HepG2 (cell line): ENCODE results near the gene SMIM28. TPM values are rescaled to one million over a fixed set of nuclear protein-coding genes. Genes with fewer than 3 reads are reported as not detected.

Experiments
- CSRNP1 ChIP-seq: sonication (generic); formaldehyde crosslinking; IDR thresholded peaks from 2 replicates; pipeline ENCODE4 v1.8.1; 2023; ENCODE audit warnings: mild to moderate bottlenecking, missing genetic modification reagents
- GABPB1 ChIP-seq: IDR thresholded peaks from 2 replicates; pipeline ENCODE4 v1.6.1; 2016; ENCODE audit warnings: mild to moderate bottlenecking, missing genetic modification reagents, moderate library complexity, missing compliant biosample characterization
- HINFP ChIP-seq: sonication (generic); formaldehyde crosslinking; IDR thresholded peaks from 2 replicates; pipeline ENCODE4 v1.4.0; 2020; ENCODE audit warnings: low read depth, mild to moderate bottlenecking, missing genetic modification reagents
- MIER3 ChIP-seq: IDR thresholded peaks from 2 replicates; pipeline ENCODE4 v1.6.1; 2016; ENCODE audit warnings: missing compliant biosample characterization, borderline replicate concordance
- MYNN ChIP-seq: sonication (generic); formaldehyde crosslinking; IDR thresholded peaks from 2 replicates; pipeline ENCODE4 v1.4.0; 2020; ENCODE audit warnings: mild to moderate bottlenecking, low read depth, missing genetic modification reagents
- NR1H2 ChIP-seq: sonication (generic); formaldehyde crosslinking; IDR thresholded peaks from 2 replicates; pipeline ENCODE4 v1.8.1; 2022; ENCODE audit warnings: low read depth, missing genetic modification reagents, borderline replicate concordance
- RBM22 ChIP-seq: fragments of 200-400 bp; formaldehyde crosslinking; optimal IDR thresholded peaks from 2 replicates; pipeline ENCODE3; 2017; ENCODE audit warnings: mild to moderate bottlenecking, low read length, moderate library complexity
- RELA ChIP-seq: sonication (generic); formaldehyde crosslinking; IDR thresholded peaks from 2 replicates; pipeline ENCODE4 v1.4.0; 2020; ENCODE audit warnings: missing genetic modification reagents
- RERE ChIP-seq: IDR thresholded peaks from 2 replicates; pipeline ENCODE4 v1.6.1; 2016; ENCODE audit warnings: low read depth, missing genetic modification reagents, missing compliant biosample characterization
- TGIF2 ChIP-seq: IDR thresholded peaks from 2 replicates; pipeline ENCODE4 v1.6.1; 2016; ENCODE audit warnings: control low read depth, missing compliant biosample characterization
- ZNF138 ChIP-seq: sonication (generic); formaldehyde crosslinking; IDR thresholded peaks from 2 replicates; pipeline ENCODE4 v1.5.0; 2020; ENCODE audit warnings: mild to moderate bottlenecking, low read depth, missing genetic modification reagents
- ZNF577 ChIP-seq: sonication (generic); formaldehyde crosslinking; IDR thresholded peaks from 2 replicates; pipeline ENCODE4 v1.4.0; 2020; ENCODE audit warnings: mild to moderate bottlenecking, low read depth, missing genetic modification reagents, borderline replicate concordance
- ZNF616 ChIP-seq: sonication (generic); formaldehyde crosslinking; IDR thresholded peaks from 2 replicates; pipeline ENCODE4 v1.5.0; 2020; ENCODE audit warnings: low read depth, mild to moderate bottlenecking, missing genetic modification reagents
- ZNF710 ChIP-seq: sonication (generic); formaldehyde crosslinking; IDR thresholded peaks from 2 replicates; pipeline ENCODE4 v1.5.0; 2020; ENCODE audit warnings: mild to moderate bottlenecking, missing genetic modification reagents, borderline replicate concordance
- ZXDC ChIP-seq: sonication (generic); formaldehyde crosslinking; IDR thresholded peaks from 2 replicates; pipeline ENCODE4 v1.5.0; 2020; ENCODE audit warnings: mild to moderate bottlenecking, missing genetic modification reagents
- polyA plus RNA-seq, 8 experiments: library from polyadenylated mRNA; depleted of rRNA in 3 of 8; stranded (reverse) in 7 of 8; unstranded in 1 of 8; fragments of >200 nt; fragmentation: Illumina TruSeq in 4 of 8; extraction: Trizol in 4 of 8; gene quantifications; 2 replicates each; pipeline versions ENCODE4 v1.2.1 to v1.2.3, GENCODE V29; 2011 to 2016; ENCODE audit warnings: low read depth in 4 of 8, missing spikeins in 1 of 8, mixed read lengths in 1 of 8; ENCODE audit not compliant: insufficient read depth in 1 of 8
- total RNA-seq, 5 experiments: library from RNA; depleted of rRNA; stranded (reverse); fragments of >200 nt; fragmentation: Illumina TruSeq; extraction: Trizol; gene quantifications; 2 replicates each; pipeline ENCODE4 v1.2.3, GENCODE V29; 2016; ENCODE audit warnings: low read depth in 1 of 5

SMIM28 gene
- total and polyA plus RNA-seq, 2 of the 13 experiments (the other 11 are each of a cell fraction or from before 2014, with no cell fraction given): not detected

- TF ChIP-seq ZNF577 (CRISPR knock-in tag) (peak; percentile 19; the same call in 1 of the 2 replicates), RELA (no peak), RBM22 (no peak), CSRNP1 (CRISPR knock-in tag) (no peak), ZNF710 (CRISPR knock-in tag) (no peak), MYNN (CRISPR knock-in tag) (no peak), ZNF138 (no peak), TGIF2 (peak; percentile 23; the same call in 1 of the 2 replicates), RERE (CRISPR knock-in tag) (no peak), MIER3 (CRISPR knock-in tag) (no peak), ZXDC (CRISPR knock-in tag) (peak; percentile 52; the same call in 1 of the 2 replicates), NR1H2 (no peak), GABPB1 (CRISPR knock-in tag) (peak; percentile 42), ZNF616 (no peak), HINFP (CRISPR knock-in tag) (no peak)
Measured at GRCh38 chr6:138404666-138405337, 27.1 kb downstream of the SMIM28 start (continued).
